ENCODE data around the gene ITGB1BP1.

DNA sequence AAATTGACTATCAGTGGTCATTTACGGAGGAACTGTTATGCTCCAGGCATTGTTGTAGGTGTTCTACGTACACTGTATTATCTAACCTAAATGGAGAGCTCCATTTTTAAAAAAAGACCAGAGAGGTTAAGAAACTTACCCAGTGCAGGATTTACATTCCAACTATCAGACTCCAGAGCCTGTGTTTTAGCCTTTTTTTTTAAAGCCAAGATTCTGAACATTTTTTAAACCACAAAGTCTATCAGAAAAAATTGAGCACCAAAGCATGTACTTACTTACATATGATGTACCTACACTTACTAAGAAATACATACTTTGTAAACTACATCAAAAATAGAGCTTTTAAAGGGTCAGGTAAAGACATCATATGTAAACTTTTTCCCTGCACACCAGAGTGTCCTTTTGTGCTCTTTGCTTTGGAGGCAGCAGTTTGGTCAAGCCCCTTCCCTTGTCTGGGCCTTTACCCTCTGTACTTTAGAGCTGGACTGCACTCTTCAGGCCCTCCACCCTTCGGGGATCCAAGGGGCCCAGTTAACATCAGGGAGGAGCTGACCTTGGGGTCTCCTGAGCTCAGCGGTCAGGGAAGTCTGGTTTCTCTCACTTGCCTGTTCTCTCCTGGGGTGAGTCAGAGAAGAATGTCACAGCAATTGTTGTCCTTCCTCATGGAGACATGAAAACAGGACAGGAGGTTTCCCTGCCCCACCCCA is 58.4 kb downstream of the ITGB1BP1 start:
- no peak for TF ChIP-seq YY1 (IDR thresholded peaks at IDR 0.05; ENCODE audit: low read depth)
- TF ChIP-seq EP300 (IDR thresholded peaks at IDR 0.05; ENCODE audit: borderline replicate concordance) = no peak
- TF ChIP-seq REST (IDR thresholded peaks at IDR 0.05; ENCODE audit: low read depth) = no peak
- TF ChIP-seq CEBPB (IDR thresholded peaks at IDR 0.05) = no peak
- no peak for TF ChIP-seq FOXM1 (IDR thresholded peaks at IDR 0.05; ENCODE audit: borderline replicate concordance, low read depth)
- no peak for TF ChIP-seq TAF1 (IDR thresholded peaks at IDR 0.05; ENCODE audit: low read depth)
- TF ChIP-seq MAX (IDR thresholded peaks at IDR 0.05) = no peak
- TF ChIP-seq EGR1 (IDR thresholded peaks at IDR 0.05) = no peak
- no peak for TF ChIP-seq TCF12 (IDR thresholded peaks at IDR 0.05; ENCODE audit: low read depth)
- no peak for TF ChIP-seq TEAD4 (IDR thresholded peaks at IDR 0.05)
- TF ChIP-seq RAD21 (IDR thresholded peaks at IDR 0.05; ENCODE audit: low read depth) = no peak
- TF ChIP-seq NFIC (IDR thresholded peaks at IDR 0.05) = no peak
- no peak for TF ChIP-seq CREB1 (IDR thresholded peaks at IDR 0.05; ENCODE audit: low read depth)
